ENCODE data around the gene SEC14L1. TPM values are rescaled to one million over a fixed set of nuclear protein-coding genes. Genes with fewer than 3 reads are reported as not detected.

Gene SEC14L1
- total RNA-seq, 2 experiments from 2014 or later: 44.2 to 67.0 TPM

GRCh38 chr17:77185137-77185536, 44.4 kb downstream of the SEC14L1 start:
- POLR2A ChIA-PET: interaction anchor here (0.7 kb wide), 1 partner anchor 45 kb away, joined by 3 read pairs; no protein-coding TSS in a partner anchor
- ATAC-seq (no peak), DNase-seq (no peak)
- CTCF ChIA-PET: interaction anchor here (0.6 kb wide), 1 partner anchor 17 kb away, joined by 3 read pairs; no protein-coding TSS in a partner anchor
- no peaks in the 10 kb centered on the region for H3K27me3 Mint-ChIP-seq
- no peaks in the 10 kb centered on the region for H3K36me3 Mint-ChIP-seq (ENCODE audit: low read depth)
- no peak overlapping the region for H3K27ac Mint-ChIP-seq
- intact Hi-C loops (cut with DNase I, micrococcal nuclease): loop anchor here in 1 of 2 experiments (5.0 kb wide), 2 partner anchors 43 to 88 kb away; partner anchors contain the start of gene SEC14L1
- H3K4me3 Mint-ChIP-seq: no peak overlapping the region
- H3K4me1 Mint-ChIP-seq: peaks cover 20% of the 10 kb centered on the region
- H3K9me3 Mint-ChIP-seq (ENCODE audit: low read depth): no peaks in the 10 kb centered on the region

GRCh38 chr17:77186141-77186604, 45.4 kb downstream of the SEC14L1 start:
- DNase-seq: peak; percentile 51
- peak; percentile 18 for ATAC-seq
- ChIA-PET CTCF (interaction anchor here (0.6 to 1.0 kb wide), 2 partner anchors 8 to 95 kb away, joined by 3 read pairs; no protein-coding TSS in a partner anchor), POLR2A (no interaction called here)
- peaks cover 6% of the 10 kb centered on the region for H3K36me3 Mint-ChIP-seq (ENCODE audit: low read depth)
- no peaks in the 10 kb centered on the region for H3K27me3 Mint-ChIP-seq
- no peak overlapping the region for H3K27ac Mint-ChIP-seq
- H3K4me3 Mint-ChIP-seq: no peak overlapping the region
- H3K4me1 Mint-ChIP-seq: peaks cover 24% of the 10 kb centered on the region
- H3K9me3 Mint-ChIP-seq (ENCODE audit: low read depth): no peaks in the 10 kb centered on the region
- intact Hi-C loops (cut with DNase I, micrococcal nuclease): loop anchor here in 1 of 2 experiments (5.0 kb wide), 2 partner anchors 44 to 89 kb away; partner anchors contain the start of gene SEC14L1

DNA sequence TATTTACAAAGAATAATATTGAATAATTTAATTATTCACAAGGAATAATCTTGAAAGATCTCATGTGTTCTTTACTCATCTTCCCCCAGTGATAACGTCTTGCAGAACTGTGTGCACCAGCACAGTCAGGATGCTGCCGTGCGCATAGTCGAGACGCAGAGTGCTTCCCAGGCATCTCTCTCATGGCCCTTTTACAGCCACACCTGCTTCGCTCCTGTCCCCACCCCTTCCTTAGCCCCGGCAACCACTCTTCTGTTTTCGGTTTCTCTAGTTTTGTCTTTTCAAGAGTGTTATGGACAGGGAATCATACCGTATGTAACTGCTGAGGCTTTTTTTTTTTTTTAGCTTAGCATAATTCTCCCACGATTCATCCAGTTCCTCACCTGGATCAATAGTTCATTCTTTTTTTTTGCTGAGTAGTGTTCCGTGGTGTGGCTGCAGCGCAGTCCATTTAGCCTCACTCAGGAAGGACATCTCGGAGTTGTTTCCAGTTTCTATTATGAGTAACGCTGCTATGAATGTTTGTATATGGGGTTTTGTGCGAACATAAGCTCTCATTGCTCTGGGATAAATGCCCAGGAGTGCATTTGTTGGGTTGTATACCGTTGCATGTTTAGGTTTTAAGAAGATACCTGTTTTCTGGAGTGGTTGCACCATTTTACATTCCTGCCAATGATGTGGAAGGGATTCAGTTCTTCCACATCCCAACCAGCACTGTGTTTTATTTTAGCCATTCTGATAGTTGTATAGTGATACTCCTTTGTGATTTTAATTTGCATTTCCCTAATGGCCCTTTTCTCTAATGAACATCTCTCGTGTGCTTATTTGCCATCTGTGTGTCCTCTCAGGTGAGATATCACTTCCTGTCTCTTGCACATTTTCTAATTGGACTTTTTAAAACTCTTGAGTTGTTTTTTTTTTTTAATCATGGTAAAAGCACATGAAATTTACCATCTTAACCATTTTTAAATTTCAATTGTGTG, 47.6 kb downstream of the SEC14L1 start:
- CTCF ChIA-PET: interaction anchor here (0.7 kb wide), 1 partner anchor 93 kb away, joined by 3 read pairs; no protein-coding TSS in a partner anchor
- POLR2A ChIA-PET: interaction anchor here (1.2 kb wide), 1 partner anchor 49 kb away, joined by 4 read pairs; no protein-coding TSS in a partner anchor
- peak; percentile 18 for DNase-seq
- intact Hi-C loops (cut with DNase I, micrococcal nuclease): loop anchor here (2.0 to 5.0 kb wide), 3 partner anchors 46 to 100 kb away; partner anchors contain the start of gene SEC14L1 (in 1 of the 2)
- ATAC-seq: no peak
- peaks cover 18% of the 10 kb centered on the region for H3K36me3 Mint-ChIP-seq (ENCODE audit: low read depth)
- H3K4me1 Mint-ChIP-seq: peaks cover 24% of the 10 kb centered on the region
- no peaks in the 10 kb centered on the region for H3K9me3 Mint-ChIP-seq (ENCODE audit: low read depth)
- H3K4me3 Mint-ChIP-seq: peak overlapping the region; percentile 13
- peak overlapping the region; percentile 79 for H3K27ac Mint-ChIP-seq
- no peaks in the 10 kb centered on the region for H3K27me3 Mint-ChIP-seq

GRCh38 chr17:77189148-77189547, 48.4 kb downstream of the SEC14L1 start:
- Mint-ChIP-seq H3K4me1 (peaks cover 24% of the 10 kb centered on the region), H3K36me3 (ENCODE audit: low read depth) (peaks cover 24% of the 10 kb centered on the region), H3K27me3 (no peaks in the 10 kb centered on the region), H3K9me3 (ENCODE audit: low read depth) (no peaks in the 10 kb centered on the region), H3K27ac (peak overlapping the region; percentile 79), H3K4me3 (peak overlapping the region; percentile 13)
- ATAC-seq: peak; percentile 95
- CTCF ChIA-PET: interaction anchor here (0.7 kb wide), 1 partner anchor 93 kb away, joined by 3 read pairs; no protein-coding TSS in a partner anchor
- peak; percentile 64 for DNase-seq
- POLR2A ChIA-PET: interaction anchor here (1.2 kb wide), 1 partner anchor 50 kb away, joined by 4 read pairs; no protein-coding TSS in a partner anchor
- intact Hi-C loops (cut with DNase I, micrococcal nuclease): loop anchor here (2.0 to 5.0 kb wide), 3 partner anchors 47 to 100 kb away; partner anchors contain the start of gene SEC14L1 (in 1 of the 2)

GRCh38 chr17:77190576-77190975, 49.8 kb downstream of the SEC14L1 start:
- H3K9me3 Mint-ChIP-seq (ENCODE audit: low read depth): no peaks in the 10 kb centered on the region
- intact Hi-C loops (cut with DNase I, micrococcal nuclease): no loop called here
- ChIA-PET POLR2A (no interaction called here), CTCF (no interaction called here)
- H3K36me3 Mint-ChIP-seq (ENCODE audit: low read depth): peaks cover 33% of the 10 kb centered on the region
- H3K27me3 Mint-ChIP-seq: no peaks in the 10 kb centered on the region
- no peak overlapping the region for H3K4me3 Mint-ChIP-seq
- DNase-seq: no peak
- peak overlapping the region; percentile 4 for H3K27ac Mint-ChIP-seq
- H3K4me1 Mint-ChIP-seq: peaks cover 24% of the 10 kb centered on the region
- ATAC-seq: no peak

DNA sequence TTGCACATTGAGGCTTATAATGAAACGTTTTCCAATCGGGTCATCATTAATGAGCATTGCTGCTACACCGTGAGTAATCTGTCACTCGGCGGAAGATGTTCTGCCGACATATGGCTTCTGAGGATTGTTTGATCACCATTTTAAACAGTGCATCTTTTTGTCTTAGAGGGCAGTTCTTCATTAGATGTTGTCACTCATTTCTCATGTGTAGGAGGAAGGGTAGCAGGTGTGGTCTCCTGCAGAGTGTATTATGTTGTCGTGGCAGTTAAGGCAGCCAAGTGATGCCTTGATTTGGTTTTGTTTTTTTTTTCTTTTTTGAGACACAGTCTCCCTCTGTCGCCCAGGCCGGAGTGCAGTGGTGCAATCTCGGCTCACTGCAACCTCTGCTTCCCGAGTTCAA, 50.5 kb downstream of the SEC14L1 start:
- peaks cover 40% of the 10 kb centered on the region for H3K36me3 Mint-ChIP-seq (ENCODE audit: low read depth)
- H3K4me1 Mint-ChIP-seq: peaks cover 24% of the 10 kb centered on the region
- intact Hi-C loops (cut with DNase I, micrococcal nuclease): no loop called here
- ChIA-PET POLR2A (no interaction called here), CTCF (no interaction called here)
- no peaks in the 10 kb centered on the region for H3K27me3 Mint-ChIP-seq
- no peak for DNase-seq
- no peaks in the 10 kb centered on the region for H3K9me3 Mint-ChIP-seq (ENCODE audit: low read depth)
- no peak overlapping the region for H3K27ac Mint-ChIP-seq
- H3K4me3 Mint-ChIP-seq: no peak overlapping the region
- ATAC-seq: no peak

- H3K27ac Mint-ChIP-seq: no peak overlapping the region
- CTCF ChIA-PET: interaction anchor here (0.8 to 1.0 kb wide), 2 partner anchors 12 kb away, joined by 3 read pairs; no protein-coding TSS in a partner anchor
- H3K27me3 Mint-ChIP-seq: no peaks in the 10 kb centered on the region
- peaks cover 55% of the 10 kb centered on the region for H3K36me3 Mint-ChIP-seq (ENCODE audit: low read depth)
- H3K4me1 Mint-ChIP-seq: peaks cover 17% of the 10 kb centered on the region
- DNase-seq: no peak
- no peaks in the 10 kb centered on the region for H3K9me3 Mint-ChIP-seq (ENCODE audit: low read depth)
- H3K4me3 Mint-ChIP-seq: no peak overlapping the region
- intact Hi-C loops (cut with DNase I, micrococcal nuclease): no loop called here
- ATAC-seq: no peak
- POLR2A ChIA-PET: interaction anchor here (0.6 kb wide), 1 partner anchor 100 kb away, joined by 3 read pairs; no protein-coding TSS in a partner anchor
These were observed 52.9 kb downstream of the SEC14L1 start for GRCh38 chr17:77193653-77194052.

DNA sequence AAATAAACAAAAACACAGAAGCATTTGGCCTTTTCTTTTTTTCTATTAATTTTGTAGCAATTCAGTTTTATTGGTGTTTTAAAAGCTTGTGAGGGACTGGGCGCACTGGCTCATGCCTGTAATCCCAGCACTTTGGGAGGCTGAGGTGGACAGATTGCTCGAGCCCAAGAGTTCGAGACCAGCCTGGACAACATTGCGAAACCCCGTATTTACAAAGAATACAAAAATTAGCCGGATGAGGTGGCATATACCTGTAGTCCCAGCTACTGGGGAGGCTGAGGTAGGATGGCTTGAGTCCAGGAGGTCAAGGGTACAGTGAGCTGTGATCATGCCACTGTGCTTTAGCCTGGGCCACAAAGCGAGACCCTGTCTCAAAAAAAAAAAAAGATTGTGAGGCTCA, 53.4 kb downstream of the SEC14L1 start:
- Mint-ChIP-seq H3K27me3 (no peaks in the 10 kb centered on the region), H3K36me3 (ENCODE audit: low read depth) (peaks cover 55% of the 10 kb centered on the region), H3K4me3 (no peak overlapping the region), H3K9me3 (ENCODE audit: low read depth) (no peaks in the 10 kb centered on the region), H3K4me1 (peaks cover 12% of the 10 kb centered on the region), H3K27ac (no peak overlapping the region)
- intact Hi-C loops (cut with DNase I, micrococcal nuclease): no loop called here
- ChIA-PET CTCF (interaction anchor here (0.8 kb wide), 1 partner anchor 12 kb away, joined by 3 read pairs; no protein-coding TSS in a partner anchor), POLR2A (no interaction called here)
- ATAC-seq (no peak), DNase-seq (no peak)

GRCh38 chr17:77196251-77196650, 55.5 kb downstream of the SEC14L1 start:
- ATAC-seq (no peak), DNase-seq (no peak)
- Mint-ChIP-seq H3K27me3 (no peaks in the 10 kb centered on the region), H3K36me3 (ENCODE audit: low read depth) (peaks cover 57% of the 10 kb centered on the region), H3K27ac (no peak overlapping the region), H3K9me3 (ENCODE audit: low read depth) (no peaks in the 10 kb centered on the region), H3K4me1 (no peaks in the 10 kb centered on the region), H3K4me3 (no peak overlapping the region)
- intact Hi-C loops (cut with DNase I, micrococcal nuclease): no loop called here
- ChIA-PET POLR2A (no interaction called here), CTCF (no interaction called here)

- CTCF ChIA-PET: no interaction called here
- intact Hi-C loops (cut with DNase I, micrococcal nuclease): no loop called here
- ATAC-seq (no peak), DNase-seq (no peak)
- peaks cover 52% of the 10 kb centered on the region for H3K36me3 Mint-ChIP-seq (ENCODE audit: low read depth)
- no peaks in the 10 kb centered on the region for H3K27me3 Mint-ChIP-seq
- no peak overlapping the region for H3K4me3 Mint-ChIP-seq
- H3K9me3 Mint-ChIP-seq (ENCODE audit: low read depth): no peaks in the 10 kb centered on the region
- H3K4me1 Mint-ChIP-seq: no peaks in the 10 kb centered on the region
- POLR2A ChIA-PET: no interaction called here
- no peak overlapping the region for H3K27ac Mint-ChIP-seq
These were observed 56.3 kb downstream of the SEC14L1 start for GRCh38 chr17:77197115-77197514.

DNA sequence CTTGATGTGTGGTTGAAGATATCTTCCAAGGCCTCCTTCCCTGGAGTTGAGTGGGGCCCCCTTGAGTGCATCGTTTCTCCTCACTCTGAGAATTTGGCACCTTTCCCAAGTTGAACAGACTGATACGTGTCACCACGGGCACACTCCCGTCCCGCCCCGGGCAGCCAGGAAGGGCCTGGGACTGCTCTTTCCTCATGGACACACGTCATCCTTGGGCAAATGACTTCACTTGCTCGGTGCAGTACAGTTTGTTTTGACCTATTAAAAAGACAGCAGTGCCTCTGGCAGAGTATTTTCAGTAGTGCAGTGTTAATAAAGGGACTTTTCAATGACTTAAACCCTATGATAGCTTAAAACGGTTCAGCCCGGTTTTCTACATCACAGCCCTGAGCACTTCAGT, 59.9 kb downstream of the SEC14L1 start:
- no peaks in the 10 kb centered on the region for H3K27me3 Mint-ChIP-seq
- no peak for DNase-seq
- no peak for ATAC-seq
- H3K4me1 Mint-ChIP-seq: no peaks in the 10 kb centered on the region
- H3K27ac Mint-ChIP-seq: no peak overlapping the region
- no peaks in the 10 kb centered on the region for H3K9me3 Mint-ChIP-seq (ENCODE audit: low read depth)
- intact Hi-C loops (cut with DNase I, micrococcal nuclease): no loop called here
- peaks cover 41% of the 10 kb centered on the region for H3K36me3 Mint-ChIP-seq (ENCODE audit: low read depth)
- CTCF ChIA-PET: no interaction called here
- H3K4me3 Mint-ChIP-seq: no peak overlapping the region
- POLR2A ChIA-PET: no interaction called here
